MM.1S (cell line): ENCODE results near the gene NDUFA8.

Experiments
- DNase-seq: peaks from one replicate; pipeline ENCODE4 v3.0.0-alpha.2; 2015
- H2AFZ ChIP-seq: fragments of 300-600 bp; sonication (generic); 2 replicates; pipeline ENCODE4 v1.6.0; 2016; ENCODE audit warnings: antibody characterized with exemption, low read length
- H3F3A ChIP-seq: fragments of 300-600 bp; sonication (generic); 2 replicates; pipeline ENCODE4 v1.6.1; 2016; ENCODE audit warnings: mild to moderate bottlenecking, antibody characterized with exemption, low read length, moderate library complexity, mixed read lengths; ENCODE audit not compliant: insufficient read depth
- H3K27ac ChIP-seq: fragments of 300-600 bp; sonication (generic); 2 replicates; pipeline ENCODE4 v1.5.1; 2016; ENCODE audit warnings: mild to moderate bottlenecking, low read length
- H3K27me3 ChIP-seq: fragments of 300-600 bp; sonication (generic); replicated peaks from 2 replicates; pipeline ENCODE4 v1.6.0; 2016; ENCODE audit warnings: low read length; ENCODE audit not compliant: insufficient read depth
- H3K36me3 ChIP-seq: fragments of 300-600 bp; sonication (generic); replicated peaks from 2 replicates; pipeline ENCODE4 v1.6.1; 2016; ENCODE audit warnings: mild to moderate bottlenecking, low read length, mixed read lengths; ENCODE audit not compliant: insufficient read depth
- H3K4me1 ChIP-seq: fragments of 300-600 bp; sonication (generic); 2 replicates; pipeline ENCODE4 v1.6.1; 2016; ENCODE audit warnings: low read length, mixed read lengths
- H3K4me2 ChIP-seq: fragments of 300-600 bp; sonication (generic); 2 replicates; pipeline ENCODE4 v1.6.0; 2016; ENCODE audit warnings: low read depth, low read length
- H3K4me3 ChIP-seq: fragments of 300-600 bp; sonication (generic); 2 replicates; pipeline ENCODE4 v1.5.1; 2016; ENCODE audit warnings: low read length, mixed read lengths
- H3K79me2 ChIP-seq: fragments of 300-600 bp; sonication (generic); 2 replicates; pipeline ENCODE4 v1.6.1; 2016; ENCODE audit warnings: mixed run types, low read length, mixed read lengths
- H3K9ac ChIP-seq: fragments of 300-600 bp; sonication (generic); 2 replicates; pipeline ENCODE4 v1.6.1; 2016; ENCODE audit warnings: low read length, mixed read lengths
- H3K9me2 ChIP-seq: fragments of 300-600 bp; sonication (generic); replicated peaks from 2 replicates; pipeline ENCODE4 v1.6.1; 2016; ENCODE audit warnings: mild to moderate bottlenecking, low read length, mixed read lengths; ENCODE audit not compliant: insufficient read depth
- H3K9me3 ChIP-seq: fragments of 300-600 bp; sonication (generic); replicated peaks from 2 replicates; pipeline ENCODE4 v1.6.1; 2016; ENCODE audit warnings: mild to moderate bottlenecking, low read length, mixed read lengths; ENCODE audit not compliant: insufficient read depth
- H4K20me1 ChIP-seq: fragments of 300-600 bp; sonication (generic); 2 replicates; pipeline ENCODE4 v1.6.1; 2016; ENCODE audit warnings: mild to moderate bottlenecking, low read length, moderate library complexity, mixed read lengths; ENCODE audit not compliant: insufficient read depth
- CTCF ChIP-seq: fragments of 300-600 bp; sonication (generic); IDR thresholded peaks from 2 replicates; pipeline ENCODE4 v1.5.1; 2016; ENCODE audit warnings: antibody characterized with exemption, low read length, mixed read lengths
- EZH2 ChIP-seq: fragments of 300-600 bp; sonication (generic); optimal IDR thresholded peaks from 2 replicates; pipeline ENCODE3; 2017; ENCODE audit warnings: low read depth, mild to moderate bottlenecking, antibody characterized with exemption, low read length, mixed read lengths
- EZH2phosphoT487 ChIP-seq: fragments of 300-600 bp; sonication (generic); IDR thresholded peaks from 2 replicates; pipeline ENCODE4 v1.6.1; 2018; ENCODE audit warnings: antibody characterized with exemption, low read length

Gene NDUFA8

GRCh38 chr9:122197426-122197825 is 37.8 kb upstream of the NDUFA8 start:
- no peak overlapping the region for H2AFZ ChIP-seq
- DNase-seq: no peak

GRCh38 chr9:122195875-122196274 is 36.3 kb upstream of the NDUFA8 start:
- TF ChIP-seq EZH2phosphoT487 (no peak), CTCF (no peak), EZH2 (no peak)
- Histone ChIP-seq H3K4me3 (no peak overlapping the region), H3F3A (no peaks in the 10 kb centered on the region), H3K9ac (no peak overlapping the region), H4K20me1 (no peaks in the 10 kb centered on the region), H3K79me2 (no peaks in the 10 kb centered on the region), H3K9me2 (no peaks in the 10 kb centered on the region), H3K4me2 (no peak overlapping the region), H2AFZ (no peak overlapping the region), H3K27ac (no peak overlapping the region), H3K4me1 (no peaks in the 10 kb centered on the region), H3K27me3 (no peaks in the 10 kb centered on the region), H3K36me3 (no peaks in the 10 kb centered on the region), H3K9me3 (no peaks in the 10 kb centered on the region)
- no peak for DNase-seq

More at GRCh38 chr9:122197426-122197825, 37.8 kb upstream of the NDUFA8 start:
- Histone ChIP-seq H3K79me2 (no peaks in the 10 kb centered on the region), H3K4me1 (no peaks in the 10 kb centered on the region), H3K9me2 (no peaks in the 10 kb centered on the region), H3K27ac (no peak overlapping the region), H3K9ac (no peak overlapping the region), H3K4me3 (no peak overlapping the region), H3F3A (no peaks in the 10 kb centered on the region), H3K36me3 (no peaks in the 10 kb centered on the region), H4K20me1 (no peaks in the 10 kb centered on the region), H3K4me2 (no peak overlapping the region), H3K27me3 (no peaks in the 10 kb centered on the region), H3K9me3 (no peaks in the 10 kb centered on the region)
- TF ChIP-seq EZH2phosphoT487: no peak
- no peak for TF ChIP-seq CTCF
- no peak for TF ChIP-seq EZH2

DNA sequence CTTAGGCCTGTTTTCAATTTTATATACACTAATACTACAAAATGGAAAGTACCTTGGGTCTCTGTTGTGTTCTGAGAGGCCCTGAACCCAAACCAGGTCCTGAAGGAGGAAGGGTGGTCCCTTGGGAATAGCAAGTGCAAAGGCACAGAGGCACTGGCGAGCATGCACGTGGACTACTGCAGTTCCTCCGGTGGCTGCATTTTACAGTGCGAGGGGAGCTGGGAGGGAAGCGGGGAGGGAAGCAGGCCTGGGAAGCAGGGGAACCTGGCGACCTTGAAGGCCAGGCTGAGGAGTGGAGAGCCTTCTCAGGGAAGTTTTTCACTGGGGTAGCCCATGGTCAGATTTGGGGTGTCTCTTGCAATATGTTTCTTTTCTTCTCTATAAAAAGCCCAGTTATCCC is 34.1 kb upstream of the NDUFA8 start:
- H3K9me2 ChIP-seq: no peaks in the 10 kb centered on the region
- H3K4me1 ChIP-seq: no peaks in the 10 kb centered on the region
- TF ChIP-seq EZH2 (no peak), EZH2phosphoT487 (no peak), CTCF (no peak)
- H3K9ac ChIP-seq: no peak overlapping the region
- DNase-seq: no peak
- H4K20me1 ChIP-seq: no peaks in the 10 kb centered on the region
- H3K27me3 ChIP-seq: no peaks in the 10 kb centered on the region
- H3K9me3 ChIP-seq: no peaks in the 10 kb centered on the region
- no peaks in the 10 kb centered on the region for H3F3A ChIP-seq
- H2AFZ ChIP-seq: no peak overlapping the region
- no peak overlapping the region for H3K4me2 ChIP-seq
- no peak overlapping the region for H3K27ac ChIP-seq
- no peak overlapping the region for H3K4me3 ChIP-seq
- no peaks in the 10 kb centered on the region for H3K79me2 ChIP-seq
- no peaks in the 10 kb centered on the region for H3K36me3 ChIP-seq
